EH (cell line): ENCODE results near the gene MRTFB.
A peak's percentile ranks its signal among the peaks of the same experiment; 100 is the strongest.
"Not testable (repeated sequence)": the region's sequence is repeated elsewhere in the genome, so short reads cannot be mapped to it uniquely, and the experiment has no call there.

ENCODE experiments used
- DNase-seq: peaks from one replicate; pipeline ENCODE4 v3.0.0-alpha.2; 2015; ENCODE audit warnings: low read depth

Gene MRTFB

DNA sequence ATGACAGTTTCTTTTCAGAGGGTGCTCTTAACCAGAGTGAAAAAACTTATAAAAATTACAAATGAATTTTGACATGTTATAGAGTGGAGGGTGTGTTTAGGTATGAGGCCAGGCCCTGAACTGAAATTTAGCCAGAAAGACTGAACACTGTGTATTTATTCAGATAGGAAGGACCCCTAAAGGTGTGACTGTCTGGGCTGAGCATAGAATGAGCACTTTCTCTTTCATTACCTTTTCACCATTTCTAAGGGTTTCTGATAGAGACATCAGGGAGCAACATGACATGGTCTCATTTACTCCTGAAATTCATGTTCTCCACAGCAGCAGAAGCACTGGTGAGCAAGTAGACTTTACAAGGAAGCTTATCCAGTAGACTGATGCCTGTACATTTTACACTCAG lies 32.9 kb downstream of the MRTFB start:
- DNase-seq: no peak

DNA sequence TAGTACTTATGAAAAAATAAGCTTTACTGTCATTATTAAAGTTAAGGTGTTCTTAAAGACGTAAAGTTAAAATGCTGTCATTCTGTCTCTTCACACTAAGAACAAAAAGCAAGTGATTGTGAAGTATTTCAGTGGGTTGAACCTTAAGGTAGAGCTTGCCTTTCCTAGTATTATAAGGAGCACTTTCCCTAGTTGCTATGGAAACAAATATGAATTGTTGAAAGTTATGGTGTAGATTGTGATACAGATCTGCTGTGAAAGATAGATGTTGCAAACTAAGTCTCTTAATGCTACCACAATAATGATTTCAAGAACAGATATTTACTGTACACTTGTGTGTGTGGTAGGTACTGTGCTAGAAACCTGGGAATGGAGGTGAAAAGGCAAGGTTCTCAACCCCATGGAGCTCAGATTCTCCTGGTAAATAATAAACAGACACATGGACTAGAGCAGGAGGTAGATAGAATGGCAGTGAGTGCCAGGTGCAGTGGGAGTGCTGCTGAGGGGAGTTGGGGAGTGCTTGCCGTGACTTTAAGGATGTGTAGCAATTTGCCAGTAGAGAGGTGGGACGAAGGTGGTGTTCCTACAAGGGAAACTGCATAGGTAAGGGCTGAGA lies 34.7 kb downstream of the MRTFB start:
- no peak for DNase-seq

DNA sequence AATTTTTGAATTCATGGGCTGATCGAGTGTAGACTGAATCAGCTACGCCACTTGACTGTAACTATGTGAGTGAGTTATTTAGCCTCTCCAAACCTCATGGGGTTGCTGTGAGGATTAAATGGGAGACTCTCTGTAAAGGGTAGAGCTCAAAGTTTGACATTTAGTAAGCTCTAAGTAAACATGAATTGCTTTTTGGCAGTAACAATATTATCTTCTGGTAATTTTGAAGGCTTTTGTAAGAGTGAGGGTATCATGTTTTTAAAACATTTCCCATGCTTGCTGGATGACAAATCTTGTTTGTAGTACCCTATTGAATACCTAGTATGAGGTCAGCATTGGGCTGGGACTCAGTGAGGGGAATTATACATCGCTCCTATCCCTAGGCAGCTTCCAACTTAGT lies 35.3 kb downstream of the MRTFB start:
- DNase-seq: no peak

DNA sequence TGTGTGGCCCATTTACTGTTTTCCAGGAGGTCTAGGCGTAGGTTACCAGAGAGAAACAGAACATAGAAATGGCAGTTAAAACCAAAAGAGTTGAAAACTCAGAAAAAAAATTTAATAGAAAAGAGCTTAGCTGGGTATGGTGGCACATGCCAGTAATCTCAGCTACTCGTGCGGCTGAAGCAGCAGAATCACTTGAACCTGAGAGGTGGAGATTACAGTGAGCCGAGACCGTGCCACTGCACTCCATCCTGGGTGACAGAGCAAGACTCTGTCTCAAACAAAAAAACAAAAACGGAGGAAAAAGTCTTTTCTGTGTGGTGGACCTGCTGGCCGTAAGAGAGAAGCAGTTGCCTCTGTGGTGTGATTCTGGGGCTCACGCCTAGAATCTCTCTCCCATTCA lies 35.8 kb downstream of the MRTFB start:
- DNase-seq: no peak

DNA sequence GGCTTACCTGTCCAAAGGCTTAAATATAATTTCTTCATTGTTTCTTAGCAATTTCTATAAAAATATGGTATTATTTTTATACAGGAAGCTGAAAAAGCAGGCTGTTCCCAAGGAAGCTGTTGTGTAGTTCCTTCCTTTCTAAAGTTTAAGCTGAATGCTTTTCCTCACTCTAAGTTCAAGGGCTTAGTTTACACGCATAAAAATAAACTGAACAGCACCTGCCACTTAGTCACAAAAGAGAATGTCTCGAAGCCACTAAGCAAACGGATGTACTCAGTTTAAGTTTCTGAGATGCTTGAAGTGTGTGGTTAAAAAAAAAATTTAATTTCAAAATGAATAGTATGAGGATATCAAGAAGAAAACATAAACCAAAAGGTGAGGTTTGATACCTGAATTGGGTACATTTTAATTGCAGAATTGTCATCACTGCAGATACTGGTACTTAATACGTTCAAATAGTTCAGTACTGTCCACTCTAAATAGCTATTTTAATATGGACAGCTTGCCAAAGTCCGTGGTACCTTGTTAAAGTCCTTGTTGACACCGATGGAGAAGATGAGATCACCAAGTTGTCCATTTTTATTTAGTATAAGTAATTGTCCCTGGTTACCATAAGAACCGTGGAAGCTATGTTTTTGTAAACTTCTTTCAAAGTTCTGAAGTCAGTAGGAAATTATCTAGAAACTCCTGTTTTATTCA lies 38.1 kb downstream of the MRTFB start:
- DNase-seq: no peak

DNA sequence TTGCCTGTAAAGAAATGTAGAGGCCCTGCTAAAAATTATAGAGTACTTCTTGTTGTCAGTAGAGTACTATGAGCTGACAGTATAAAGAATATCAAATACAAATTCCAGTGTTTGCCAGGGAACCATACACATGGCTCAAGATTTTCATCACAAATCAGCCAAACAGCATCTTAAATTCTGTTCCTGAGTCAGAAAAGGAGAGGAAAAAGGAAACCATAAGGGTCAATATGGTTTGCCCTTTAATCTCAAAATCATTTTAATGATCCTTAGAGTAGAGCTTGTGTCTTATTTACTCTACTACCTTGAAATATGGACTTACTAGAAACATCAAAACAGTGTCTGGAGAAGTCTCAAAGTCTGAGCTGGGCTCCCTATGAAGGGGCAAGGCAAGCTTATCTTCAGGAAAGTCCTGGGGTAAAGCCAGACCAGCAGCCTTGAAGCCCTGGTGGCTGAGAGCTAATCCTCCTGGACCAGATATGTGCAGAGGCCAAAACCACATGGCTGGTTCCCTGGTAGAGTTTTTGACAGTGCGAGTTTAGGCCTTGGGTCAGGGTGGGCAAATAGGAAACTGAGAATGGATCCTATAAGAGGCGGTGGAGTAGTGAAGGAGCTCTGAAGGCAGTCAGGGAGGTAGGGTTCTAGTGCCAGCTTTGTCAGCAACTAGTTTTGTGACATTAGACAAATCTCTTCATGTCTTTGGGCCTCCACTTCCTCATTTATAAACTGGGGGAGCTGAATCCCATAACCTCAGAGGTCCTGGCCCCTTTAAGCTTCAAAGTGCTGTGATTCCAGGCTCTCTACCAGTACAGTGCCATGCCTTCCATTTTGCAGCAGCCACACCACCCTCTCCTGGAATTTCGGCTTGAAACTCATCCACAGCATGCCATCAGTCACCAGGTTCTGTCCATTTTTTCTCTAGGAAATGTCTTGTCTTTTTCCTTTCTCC lies 38.9 kb downstream of the MRTFB start:
- no peak for DNase-seq

DNA sequence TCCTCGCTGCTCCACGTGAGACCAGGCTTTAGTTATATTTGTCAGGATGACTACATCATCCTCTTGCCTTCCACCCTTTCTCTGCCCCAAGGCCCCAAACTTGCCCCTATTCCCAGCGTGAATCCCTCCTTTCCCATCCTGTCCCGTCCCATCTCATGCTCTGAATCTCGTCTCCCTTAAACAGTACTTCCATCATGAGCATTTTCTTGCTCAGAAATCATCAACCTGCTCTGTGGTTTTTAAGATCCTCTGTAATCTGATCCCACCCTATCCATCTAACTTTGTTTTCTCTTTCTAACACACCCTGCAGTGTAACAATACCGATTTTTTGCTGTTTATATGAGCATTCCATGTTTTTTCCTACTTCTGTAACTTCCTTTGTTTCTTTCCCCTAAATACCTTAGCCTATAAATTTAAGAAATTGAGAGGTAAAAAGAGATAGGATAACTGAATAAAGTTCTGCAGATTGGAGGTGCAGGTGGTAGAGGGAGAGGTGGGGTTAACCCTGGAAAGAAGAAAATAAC lies 39.7 kb downstream of the MRTFB start:
- no peak for DNase-seq

DNA sequence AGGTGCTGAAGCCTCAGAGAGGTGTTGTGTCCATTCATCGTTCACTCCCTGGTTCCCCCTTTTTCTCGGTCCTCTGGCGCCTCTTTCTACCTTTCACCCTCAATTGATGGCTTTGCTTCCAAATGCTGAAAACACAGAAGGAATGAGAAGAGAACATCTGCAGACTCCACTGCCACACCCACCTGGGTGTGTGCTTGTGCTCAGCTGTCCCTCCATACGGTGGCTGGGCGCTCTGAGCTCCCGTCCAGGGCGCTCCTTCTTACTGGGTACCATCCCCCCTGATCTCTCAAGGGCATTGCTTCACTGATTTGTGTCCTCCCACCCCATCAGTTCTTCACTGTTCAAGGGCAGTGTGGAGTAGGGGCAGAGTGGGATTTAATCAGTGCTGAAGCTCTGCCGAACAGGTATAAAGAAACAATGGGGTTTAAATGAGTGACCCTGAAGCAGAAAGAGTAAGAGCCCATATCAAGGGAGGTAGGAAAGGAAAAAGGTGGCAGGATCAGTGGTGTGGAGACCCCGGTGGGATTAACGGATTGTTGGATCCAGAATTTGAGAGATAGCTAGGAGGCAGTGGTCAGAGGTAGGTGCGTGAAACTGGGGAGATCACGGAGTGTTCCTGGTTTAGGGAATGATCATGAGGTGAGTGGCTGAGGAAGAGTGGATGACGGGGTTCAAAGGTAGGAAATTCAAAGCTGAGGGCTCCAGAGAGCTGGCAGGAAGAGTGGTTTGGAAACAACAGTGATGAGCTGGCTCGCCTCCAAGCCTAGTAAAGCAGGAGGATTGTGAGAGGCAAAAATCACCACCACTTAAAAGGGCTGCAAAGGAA lies 40.8 kb downstream of the MRTFB start:
- DNase-seq: peak; percentile 32

DNA sequence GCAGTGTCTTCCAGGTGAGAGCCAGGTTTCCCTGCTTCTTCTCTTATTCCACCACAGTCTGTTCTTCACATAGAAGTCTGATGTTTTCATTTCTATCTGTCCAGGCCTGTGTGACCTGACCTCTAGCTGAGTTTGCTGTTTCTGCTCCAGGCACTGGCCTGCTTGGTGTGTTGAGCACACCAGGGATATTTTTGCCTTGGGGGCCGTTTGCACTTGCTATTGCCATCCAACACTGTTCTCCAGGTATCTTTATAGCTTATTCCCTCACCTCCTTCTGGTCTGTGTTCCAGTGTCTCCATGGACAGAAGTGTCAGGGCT lies 41.4 kb downstream of the MRTFB start:
- DNase-seq: no peak

DNA sequence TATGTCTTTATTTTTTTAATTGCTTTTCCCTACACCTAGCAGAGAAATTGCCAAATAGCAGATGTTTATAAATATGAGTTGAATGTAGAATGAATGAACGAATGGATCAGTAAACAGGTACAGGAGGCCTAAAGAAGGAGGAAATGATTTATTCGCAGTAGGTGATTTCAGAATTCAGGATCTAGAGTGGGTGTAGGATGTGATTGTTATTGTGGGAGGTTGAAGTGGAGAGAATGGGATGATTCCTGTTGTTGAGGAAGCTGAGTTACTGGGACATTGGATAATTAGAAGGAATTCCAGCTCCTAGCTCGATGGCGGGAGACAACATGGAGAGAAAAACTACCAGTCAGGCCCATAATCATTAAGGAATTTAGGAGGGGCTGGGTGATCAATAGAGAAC lies 42.2 kb downstream of the MRTFB start:
- no peak for DNase-seq

DNA sequence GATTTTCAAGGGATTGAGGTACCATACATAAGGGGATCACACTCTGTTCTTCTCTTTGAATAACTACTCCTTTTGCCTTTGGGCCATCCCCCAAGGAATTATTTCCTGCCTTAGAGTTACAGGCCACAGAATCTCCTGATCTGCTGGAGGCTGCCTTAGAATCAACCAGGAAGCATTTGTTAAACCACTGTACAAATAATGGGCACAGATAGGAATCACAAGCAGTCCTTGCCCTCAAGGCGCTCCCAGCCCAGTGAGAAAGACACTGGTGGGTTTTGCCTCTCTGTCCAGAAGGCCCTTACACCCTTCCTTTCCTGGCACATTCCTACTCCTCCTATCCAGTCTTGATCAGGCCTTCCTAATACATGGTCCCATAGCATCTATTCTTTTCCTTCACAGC lies 45.9 kb downstream of the MRTFB start:
- peak; percentile 50 for DNase-seq

DNA sequence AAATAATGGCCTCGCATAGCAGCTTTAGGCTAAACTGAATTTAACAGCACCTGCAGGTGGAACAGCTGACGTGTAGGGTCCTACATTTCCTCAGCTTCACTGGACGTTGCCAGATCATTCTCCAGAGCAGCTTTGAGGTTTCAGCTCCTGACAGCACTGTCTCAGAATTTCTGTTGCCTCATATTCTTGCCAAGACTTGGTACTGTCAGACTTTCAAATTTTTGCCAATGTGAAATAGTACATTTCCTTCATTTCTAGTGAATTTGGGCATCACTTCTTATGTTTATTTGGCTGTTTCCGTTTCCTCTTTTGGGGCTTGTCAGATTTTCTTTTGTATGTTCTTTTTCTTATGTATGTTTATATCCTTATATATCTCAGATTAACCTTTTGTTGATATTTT lies 48.7 kb downstream of the MRTFB start:
- DNase-seq: no peak

DNA sequence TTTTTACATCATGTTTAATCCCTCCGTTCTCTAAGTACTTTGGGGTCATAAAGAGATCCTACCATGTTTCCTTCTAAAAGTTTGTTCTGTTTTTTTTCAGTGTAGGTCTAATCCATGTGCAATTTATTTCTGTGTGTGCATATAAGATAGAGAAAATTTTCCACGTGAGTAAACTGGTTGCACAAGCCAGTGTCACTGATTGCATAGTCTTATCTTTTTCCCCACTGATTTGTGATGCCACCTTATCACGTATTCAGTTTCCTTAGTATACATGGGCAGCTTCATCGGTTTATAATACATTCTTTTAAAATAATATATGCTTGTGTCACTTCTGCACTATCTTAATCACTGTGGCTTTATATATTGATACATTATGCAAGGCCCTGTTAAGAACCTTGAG lies 49.2 kb downstream of the MRTFB start:
- no peak for DNase-seq

DNA sequence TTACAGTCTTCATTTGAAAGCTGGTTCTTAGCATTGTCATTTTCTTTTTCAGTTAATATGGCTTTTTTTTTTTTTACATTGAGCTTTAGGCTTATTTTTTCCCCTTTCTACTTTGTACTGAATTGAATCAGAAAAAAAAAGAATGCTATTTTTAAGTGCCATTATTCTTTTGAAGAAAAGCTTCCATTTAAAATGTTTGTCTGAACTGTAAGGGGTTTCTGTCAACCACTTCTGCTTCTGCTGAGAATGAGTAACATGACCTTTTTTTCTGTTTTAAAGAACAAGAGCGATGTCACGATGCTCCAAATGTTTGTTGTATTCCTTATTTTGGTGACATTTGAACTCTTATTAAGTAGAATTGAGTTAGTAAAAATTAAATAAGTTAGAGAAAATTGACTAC lies 50.0 kb downstream of the MRTFB start:
- DNase-seq: no peak

DNA sequence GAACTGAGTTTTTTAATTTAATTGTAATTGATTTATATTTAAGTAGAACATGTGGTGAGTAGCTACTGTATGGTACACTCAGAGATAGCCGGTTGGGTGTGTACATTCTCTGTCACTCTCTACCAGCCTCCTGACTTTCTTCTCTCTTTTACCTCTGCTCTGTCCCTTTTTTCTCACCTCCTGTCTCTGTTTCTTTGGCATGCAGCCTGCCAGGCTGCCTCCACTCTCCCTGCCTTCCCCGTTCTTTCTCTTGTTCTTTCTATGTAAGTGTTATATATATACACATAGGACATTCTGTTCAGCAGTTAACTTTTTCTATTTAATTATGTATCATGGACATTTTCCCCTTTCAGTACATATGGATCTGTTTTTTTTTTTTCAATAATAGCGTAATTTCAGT lies 50.8 kb downstream of the MRTFB start:
- no peak for DNase-seq

DNA sequence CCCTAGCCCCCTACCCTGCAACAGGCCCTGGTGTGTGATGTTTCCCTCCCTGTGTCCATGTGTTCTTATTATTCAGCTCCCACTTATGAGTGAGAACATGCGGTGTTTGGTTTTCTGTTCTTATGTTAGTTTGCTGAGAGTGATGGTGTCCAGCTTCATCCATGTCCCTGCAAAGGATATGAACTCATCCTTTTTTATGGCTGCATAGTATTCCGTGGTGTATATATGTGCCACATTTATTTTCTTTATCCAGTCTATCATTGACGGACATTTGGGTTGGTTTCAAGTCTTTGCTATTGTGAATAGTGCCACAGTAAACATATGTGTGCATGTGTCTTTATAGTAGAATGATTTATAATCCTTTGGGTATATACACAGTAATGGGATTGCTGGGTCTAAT lies 51.3 kb downstream of the MRTFB start:
- not testable (repeated sequence) for DNase-seq

DNA sequence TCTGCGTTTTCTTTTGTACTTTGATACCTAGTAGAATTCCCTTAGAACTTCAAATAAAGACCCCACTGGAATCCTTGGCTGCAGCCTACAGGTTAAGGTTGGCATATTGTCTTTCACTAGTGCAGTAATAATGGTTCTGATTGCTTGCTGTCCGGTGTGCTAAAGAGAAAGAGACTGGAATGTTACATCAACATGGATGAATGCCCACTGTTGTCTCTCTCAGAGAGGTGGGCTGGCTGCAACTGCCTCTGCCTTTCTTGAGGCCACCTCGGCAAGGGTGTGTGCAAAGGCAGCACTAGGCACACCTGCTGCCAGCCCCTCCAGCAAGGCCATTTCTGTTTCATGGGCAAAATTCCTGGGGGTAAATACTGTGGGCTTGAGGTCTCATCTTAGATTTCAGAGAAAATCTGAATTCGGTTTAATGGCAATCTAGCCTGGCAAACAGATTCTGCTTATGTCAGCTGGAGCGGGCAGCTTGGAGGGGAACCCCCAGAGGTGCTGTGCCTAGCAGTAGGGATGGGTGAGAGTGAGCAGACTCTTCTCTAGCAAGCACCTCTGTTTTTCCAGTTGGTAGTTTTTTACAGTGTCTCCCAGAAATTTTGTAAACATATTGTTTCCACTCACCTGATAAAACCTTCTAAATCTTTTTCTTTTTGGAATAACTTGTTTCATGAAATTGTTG lies 54.0 kb downstream of the MRTFB start:
- DNase-seq: no peak

DNA sequence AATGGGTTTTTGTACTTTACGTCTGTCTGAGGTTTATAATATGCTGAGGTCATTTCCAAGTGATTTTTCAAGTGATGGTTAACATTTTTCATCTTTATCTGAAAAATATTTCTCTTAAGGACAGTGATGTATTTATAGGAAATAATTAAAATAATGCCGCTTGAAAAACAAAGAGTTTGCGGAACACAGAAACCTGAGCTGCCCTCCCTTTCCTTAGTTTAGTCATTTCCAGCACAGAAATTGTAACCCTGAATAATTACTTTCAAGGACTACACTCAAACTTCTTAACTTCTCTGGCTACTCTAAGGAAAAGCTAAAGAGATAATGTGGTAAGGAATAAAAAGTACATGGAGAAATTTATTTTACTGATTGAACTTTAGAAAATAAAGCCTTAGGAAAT lies 54.6 kb downstream of the MRTFB start:
- DNase-seq: no peak

DNA sequence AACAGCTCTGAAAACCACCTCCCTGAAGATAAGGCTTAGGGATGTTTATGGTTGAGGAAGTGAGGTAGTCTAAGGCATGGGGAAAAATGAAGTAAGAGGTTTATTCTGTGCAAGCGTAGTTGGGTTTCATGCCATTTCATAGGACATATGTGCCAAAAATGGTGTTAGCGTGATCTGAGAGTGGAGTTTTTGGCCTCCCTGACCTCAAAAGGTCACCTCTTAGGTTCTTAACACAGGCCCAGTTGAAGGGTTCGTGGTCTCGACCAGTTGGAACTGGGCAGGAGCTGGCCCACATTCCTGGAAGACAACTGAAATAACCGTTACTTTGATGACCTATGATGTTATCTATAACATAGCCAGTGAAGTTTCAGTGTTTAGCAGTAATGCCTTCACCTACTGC lies 57.0 kb downstream of the MRTFB start:
- DNase-seq: no peak

DNA sequence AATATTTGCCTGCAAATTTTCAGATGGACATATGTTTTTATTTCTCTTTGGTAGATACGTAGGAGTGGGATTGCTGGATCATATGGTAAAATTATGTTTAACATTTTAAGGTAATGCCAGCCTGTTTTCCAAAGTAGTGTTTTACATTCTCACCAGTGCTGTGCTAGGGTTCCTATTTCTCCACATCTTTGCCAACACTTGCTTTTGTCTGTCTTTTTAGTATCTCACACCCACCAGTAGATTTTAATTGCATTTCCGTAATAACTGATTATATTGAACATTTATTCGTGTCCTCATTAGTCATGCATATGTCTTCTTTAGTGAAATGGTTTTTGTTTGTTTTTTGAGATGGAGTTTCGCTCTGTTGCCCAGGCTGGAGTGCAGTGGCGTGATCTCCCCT lies 58.4 kb downstream of the MRTFB start:
- DNase-seq: no peak
